K562 (cell line): ENCODE results near the gene FEV. TPM values are rescaled to one million over a fixed set of nuclear protein-coding genes. Genes with fewer than 3 reads are reported as not detected.
A peak's percentile ranks its signal among the peaks of the same experiment; 100 is the strongest.

Experiments used
- BHLHE40 ChIP-seq: IDR thresholded peaks from 2 replicates; pipeline ENCODE4 v1.6.1; 2011; ENCODE audit warnings: low read length, improper control_type of control experiment
- ETV5 ChIP-seq: sonication (generic); formaldehyde crosslinking; IDR thresholded peaks from 2 replicates; pipeline ENCODE4 v1.4.0; 2020; ENCODE audit warnings: low read depth, mild to moderate bottlenecking, missing genetic modification reagents
- EWSR1 ChIP-seq: fragments of 450-650 bp; IDR thresholded peaks from 2 replicates; pipeline ENCODE4 v1.6.1; 2018; ENCODE audit warnings: borderline replicate concordance, mild to moderate bottlenecking, low read depth, moderate library complexity; ENCODE audit not compliant: partially characterized antibody
- FUS ChIP-seq: fragments of 200-400 bp; formaldehyde crosslinking; optimal IDR thresholded peaks from 2 replicates; pipeline ENCODE3; 2017; ENCODE audit warnings: low read depth, low read length
- HDGF ChIP-seq: fragments of 450-650 bp; IDR thresholded peaks from 2 replicates; pipeline ENCODE4 v1.6.1; 2016
- HES1 ChIP-seq: fragments of 450-650 bp; IDR thresholded peaks from 2 replicates; pipeline ENCODE4 v1.6.1; 2016; ENCODE audit warnings: low read depth, mild to moderate bottlenecking, moderate library complexity
- ID3 ChIP-seq, 2 experiments: fragments of 250-450 bp in 1 of 2; fragments of 450-650 bp in 1 of 2; sonication (Bioruptor Pico) in 1 of 2; IDR thresholded peaks; 2 replicates each; pipeline versions ENCODE4 v1.6.1 to v1.8.0; 2016 to 2021; ENCODE audit warnings: mild to moderate bottlenecking in 2 of 2, moderate library complexity in 2 of 2, missing compliant biosample characterization in 1 of 2, missing genetic modification characterization in 1 of 2
- KLF13 ChIP-seq: fragments of 450-650 bp; IDR thresholded peaks from 2 replicates; pipeline ENCODE4 v1.6.1; 2016; ENCODE audit warnings: missing genetic modification characterization, low read depth, mild to moderate bottlenecking, missing compliant biosample characterization, moderate library complexity, borderline replicate concordance
- MITF ChIP-seq: IDR thresholded peaks from 2 replicates; pipeline ENCODE4 v1.6.1; 2014; ENCODE audit warnings: antibody characterized with exemption
- MTF1 ChIP-seq: fragments of 250-450 bp; sonication (Bioruptor Pico); IDR thresholded peaks from 2 replicates; pipeline ENCODE4 v1.9.0; 2021; ENCODE audit warnings: moderate library complexity, mild to moderate bottlenecking, inconsistent platforms, borderline replicate concordance
- MYC ChIP-seq, 2 experiments: fragments of 250-450 bp in 1 of 2; sonication (Bioruptor Pico) in 1 of 2; IDR thresholded peaks; 2 replicates each; pipeline versions ENCODE4 v1.5.1 to v1.6.1; 2012 to 2021; ENCODE audit warnings: low read depth in 2 of 2, borderline replicate concordance in 1 of 2, improper control_type of control experiment in 1 of 2, low read length in 1 of 2, mild to moderate bottlenecking in 1 of 2, moderate library complexity in 1 of 2
- PKNOX1 ChIP-seq: fragments of 450-650 bp; IDR thresholded peaks from 2 replicates; pipeline ENCODE4 v1.6.1; 2016
- SMARCC2 ChIP-seq: fragments of 450-650 bp; IDR thresholded peaks from 2 replicates; pipeline ENCODE4 v1.6.1; 2017; ENCODE audit warnings: antibody characterized with exemption, moderate library complexity, mild to moderate bottlenecking, low read depth
- ZBTB17 ChIP-seq: fragments of 450-650 bp; formaldehyde crosslinking; IDR thresholded peaks from 2 replicates; pipeline ENCODE4 v1.4.0; 2020; ENCODE audit warnings: mild to moderate bottlenecking
- ZC3H11A ChIP-seq: IDR thresholded peaks from 2 replicates; pipeline ENCODE4 v1.6.1; 2012; ENCODE audit warnings: low read depth, low read length, improper control_type of control experiment
- ZHX1 ChIP-seq: fragments of 150-350 bp; conservative IDR thresholded peaks from 2 replicates; pipeline ENCODE4 v1.6.1; 2014; ENCODE audit warnings: low read length
- ZNF324 ChIP-seq: fragments of 250-450 bp; sonication (Bioruptor Pico); IDR thresholded peaks from 2 replicates; pipeline ENCODE4 v1.4.0; 2020; ENCODE audit warnings: mild to moderate bottlenecking
- ZNF699 ChIP-seq: fragments of 250-450 bp; sonication (Bioruptor Pico); IDR thresholded peaks from 2 replicates; pipeline ENCODE4 v1.8.0; 2021; ENCODE audit warnings: mild to moderate bottlenecking, moderate library complexity; ENCODE audit not compliant: insufficient replicate concordance
- polyA plus RNA-seq, 8 experiments: library from polyadenylated mRNA; depleted of rRNA in 4 of 8; stranded (reverse) in 5 of 8; unstranded in 3 of 8; fragments of >200 nt; fragmentation: Nextera tagmentation in 2 of 8; fragmentation: Illumina TruSeq in 1 of 8; extraction: Ambion mirVana in 2 of 8; extraction: Trizol in 1 of 8; gene quantifications; 2 replicates each; pipeline versions ENCODE4 v1.2.1 to v1.2.3, GENCODE V29; 2011 to 2014; ENCODE audit warnings: inconsistent platforms in 1 of 8, missing spikeins in 1 of 8
- total RNA-seq, 7 experiments: library from RNA; depleted of rRNA in 6 of 7; stranded (reverse); fragments of >200 nt in 6 of 7; fragmentation: Illumina TruSeq in 2 of 7; extraction: Trizol in 2 of 7; gene quantifications; 2 replicates each; pipeline versions ENCODE4 v1.2.1 to v1.2.3, GENCODE V29; 2011 to 2021; ENCODE audit warnings: low replicate concordance in 1 of 7

FEV gene
- total and polyA plus RNA-seq, 9 of the 15 experiments (the other 6 are each of a cell fraction or from before 2014, with no cell fraction given), result 0.08 to 1.6 (median 0.62) TPM; not detected in 1

- TF ChIP-seq MTF1 (CRISPR knock-in tag) (no peak), ZNF699 (CRISPR knock-in tag) (no peak), PKNOX1 (peak; percentile 83), ZNF324 (CRISPR knock-in tag) (no peak), ZC3H11A (no peak), SMARCC2 (no peak), MITF (no peak), KLF13 (tag) (no peak), ID3 (CRISPR knock-in tag; IDR thresholded peaks at IDR 0.05) (no peak), ID3 (tag; IDR thresholded peaks at IDR 0.05) (no peak), ETV5 (0 out of 2 replicates have a peak, but pooled peaks have one; percentile 20), FUS (no peak), ZHX1 (no peak), MYC (IDR thresholded peaks at IDR 0.05; ENCODE audit: low read depth, low read length) (no peak), MYC (CRISPR knock-in tag; IDR thresholded peaks at IDR 0.05; ENCODE audit: borderline replicate concordance, low read depth) (no peak), HDGF (no peak), ZBTB17 (no peak), EWSR1 (no peak), HES1 (no peak), BHLHE40 (no peak)
These were observed 22.0 kb downstream of the FEV start (continued) for GRCh38 chr2:218962859-218963492.
